ENCODE measurements around the gene SLC32A1.

GRCh38 chr20:38676576-38676975 lies 47.7 kb upstream of the SLC32A1 start:
- TF ChIP-seq CTCF (IDR thresholded peaks at IDR 0.05) (no peak), POLR2A (IDR thresholded peaks at IDR 0.05) (no peak)
